Measurements from ENCODE around the gene CEMIP. TPM values are rescaled to one million over a fixed set of nuclear protein-coding genes. Genes with fewer than 3 reads are reported as not detected.

The CEMIP gene
- total and polyA plus RNA-seq, 2 of the 13 experiments (the other 11 are each of a cell fraction or from before 2014, with no cell fraction given), result 4.3 to 28.5 TPM

- Histone ChIP-seq H3K79me2 (ENCODE audit: insufficient read depth, low read length) (peaks cover 37% of the 10 kb centered on the region), H3K36me3 (replicated peaks in 1 of 2; ENCODE audit: control insufficient read depth in 1 of 2, insufficient read depth in 2 of 2, low read length in 2 of 2) (peaks cover 6 to 34% of the 10 kb centered on the region in 2 experiments; a peak in 4 of 5 replicates), H3K4me3 (replicated peaks in 1 of 3; ENCODE audit: insufficient read depth in 1 of 3, low read depth in 2 of 3, low read length in 3 of 3) (no peak overlapping the region), H3K27ac (ENCODE audit: extremely low read length, insufficient read depth, low read length) (no peak overlapping the region), H3K4me1 (ENCODE audit: insufficient read depth, low read length) (peaks cover 13% of the 10 kb centered on the region), H3K27me3 (ENCODE audit: control insufficient read depth in 1 of 2, insufficient read depth in 2 of 2, low read length in 2 of 2) (no peaks in the 10 kb centered on the region), H3K9ac (ENCODE audit: insufficient read depth, low read depth, low read length) (no peak overlapping the region), H3K9me3 (ENCODE audit: low read length) (no peaks in the 10 kb centered on the region), H3K4me2 (ENCODE audit: low read depth, low read length) (no peak overlapping the region), H2AFZ (ENCODE audit: low read length) (no peak overlapping the region), H4K20me1 (ENCODE audit: insufficient read depth, low read length) (no peaks in the 10 kb centered on the region; the same call in none of the 2 replicates)
- in situ Hi-C loops (cut with HindIII; ENCODE audit: extremely low pct_ligation_motif_present, low pct_unique_long_range_greater_than_20kb), result no loop called here
- intact Hi-C loops (cut with micrococcal nuclease; ENCODE audit: unreplicated experiment), result no loop called here
- FAIRE-seq (no peak), ATAC-seq (no peak), DNase-seq (ENCODE audit: low spot score) (no peak)
- TF ChIP-seq HNF4A (CRISPR knock-in tag; IDR thresholded peaks at IDR 0.05) (no peak), ZNF569 (CRISPR knock-in tag; IDR thresholded peaks at IDR 0.05; ENCODE audit: borderline replicate concordance) (no peak), EEA1 (CRISPR knock-in tag; IDR thresholded peaks at IDR 0.05; ENCODE audit: borderline replicate concordance) (no peak), NFKB2 (CRISPR knock-in tag; IDR thresholded peaks at IDR 0.05; ENCODE audit: borderline replicate concordance) (no peak), NCOA5 (CRISPR knock-in tag; IDR thresholded peaks at IDR 0.05) (no peak), ZNF232 (CRISPR knock-in tag; IDR thresholded peaks at IDR 0.05; ENCODE audit: borderline replicate concordance) (no peak), MATR3 (CRISPR knock-in tag; IDR thresholded peaks at IDR 0.05) (no peak), ZNF12 (CRISPR knock-in tag; IDR thresholded peaks at IDR 0.05) (no peak), ZNF335 (CRISPR knock-in tag; IDR thresholded peaks at IDR 0.05) (no peak), HES4 (CRISPR knock-in tag; IDR thresholded peaks at IDR 0.05; ENCODE audit: borderline replicate concordance) (no peak), RXRA (CRISPR knock-in tag; IDR thresholded peaks at IDR 0.05) (no peak), ZHX2 (IDR thresholded peaks at IDR 0.05; ENCODE audit: low read depth) (no peak), ZHX2 (CRISPR knock-in tag; IDR thresholded peaks at IDR 0.05; ENCODE audit: borderline replicate concordance) (no peak)
- TF ChIP-seq, protein P1, sequence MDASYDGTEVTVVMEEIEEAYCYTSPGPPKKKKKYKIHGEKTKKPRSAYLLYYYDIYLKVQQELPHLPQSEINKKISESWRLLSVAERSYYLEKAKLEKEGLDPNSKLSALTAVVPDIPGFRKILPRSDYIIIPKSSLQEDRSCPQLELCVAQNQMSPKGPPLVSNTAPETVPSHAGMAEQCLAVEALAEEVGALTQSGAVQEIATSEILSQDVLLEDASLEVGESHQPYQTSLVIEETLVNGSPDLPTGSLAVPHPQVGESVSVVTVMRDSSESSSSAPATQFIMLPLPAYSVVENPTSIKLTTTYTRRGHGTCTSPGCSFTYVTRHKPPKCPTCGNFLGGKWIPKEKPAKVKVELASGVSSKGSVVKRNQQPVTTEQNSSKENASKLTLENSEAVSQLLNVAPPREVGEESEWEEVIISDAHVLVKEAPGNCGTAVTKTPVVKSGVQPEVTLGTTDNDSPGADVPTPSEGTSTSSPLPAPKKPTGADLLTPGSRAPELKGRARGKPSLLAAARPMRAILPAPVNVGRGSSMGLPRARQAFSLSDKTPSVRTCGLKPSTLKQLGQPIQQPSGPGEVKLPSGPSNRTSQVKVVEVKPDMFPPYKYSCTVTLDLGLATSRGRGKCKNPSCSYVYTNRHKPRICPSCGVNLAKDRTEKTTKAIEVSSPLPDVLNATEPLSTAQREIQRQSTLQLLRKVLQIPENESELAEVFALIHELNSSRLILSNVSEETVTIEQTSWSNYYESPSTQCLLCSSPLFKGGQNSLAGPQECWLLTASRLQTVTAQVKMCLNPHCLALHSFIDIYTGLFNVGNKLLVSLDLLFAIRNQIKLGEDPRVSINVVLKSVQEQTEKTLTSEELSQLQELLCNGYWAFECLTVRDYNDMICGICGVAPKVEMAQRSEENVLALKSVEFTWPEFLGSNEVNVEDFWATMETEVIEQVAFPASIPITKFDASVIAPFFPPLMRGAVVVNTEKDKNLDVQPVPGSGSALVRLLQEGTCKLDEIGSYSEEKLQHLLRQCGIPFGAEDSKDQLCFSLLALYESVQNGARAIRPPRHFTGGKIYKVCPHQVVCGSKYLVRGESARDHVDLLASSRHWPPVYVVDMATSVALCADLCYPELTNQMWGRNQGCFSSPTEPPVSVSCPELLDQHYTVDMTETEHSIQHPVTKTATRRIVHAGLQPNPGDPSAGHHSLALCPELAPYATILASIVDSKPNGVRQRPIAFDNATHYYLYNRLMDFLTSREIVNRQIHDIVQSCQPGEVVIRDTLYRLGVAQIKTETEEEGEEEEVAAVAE (CRISPR knock-in tag; IDR thresholded peaks at IDR 0.05; ENCODE audit: borderline replicate concordance), result no peak
- TF ChIP-seq, protein P2, sequence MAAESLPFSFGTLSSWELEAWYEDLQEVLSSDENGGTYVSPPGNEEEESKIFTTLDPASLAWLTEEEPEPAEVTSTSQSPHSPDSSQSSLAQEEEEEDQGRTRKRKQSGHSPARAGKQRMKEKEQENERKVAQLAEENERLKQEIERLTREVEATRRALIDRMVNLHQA (CRISPR knock-in tag; IDR thresholded peaks at IDR 0.05), result no peak
- WGBS (ENCODE audit: low lambda C conversion rate), result 93% methylated on average over 2 of the region's 2 CpGs
- no TSS peak for BruUV-seq (replicated peaks)
- ChIA-PET CTCF (ENCODE audit: low intra/inter-chr PET ratio, low total read pairs) (no interaction called here), POLR2A (no interaction called here)
Observed at GRCh38 chr15:80982205-80982604, 203.0 kb downstream of the CEMIP start.
